Immature natural killer cell (primary cell): ENCODE data around the gene CLCA1. TPM values are rescaled to one million over a fixed set of nuclear protein-coding genes. Genes with fewer than 3 reads are reported as not detected.

Experiments
- DNase-seq, 3 donors: peaks; one replicate each; pipeline ENCODE4 v3.0.0; 2022; ENCODE audit warnings: mixed read lengths in 1 of 3
- H3K27ac Mint-ChIP-seq, 6 donors: one replicate each; pipeline ENCODE4 v1.8.0; 2020; ENCODE audit warnings: mixed read lengths in 6 of 6, mild to moderate bottlenecking in 5 of 6, inconsistent platforms in 4 of 6, moderate library complexity in 3 of 6
- H3K27me3 Mint-ChIP-seq, 3 donors: one replicate each; pipeline ENCODE4 v1.8.0; 2020 to 2021; ENCODE audit warnings: low read depth in 3 of 3, mild to moderate bottlenecking in 3 of 3, mixed read lengths in 3 of 3, moderate library complexity in 3 of 3, inconsistent platforms in 1 of 3
- H3K36me3 Mint-ChIP-seq, 3 donors: one replicate each; pipeline ENCODE4 v1.8.0; 2020; ENCODE audit warnings: mixed read lengths in 3 of 3, inconsistent platforms in 2 of 3, mild to moderate bottlenecking in 2 of 3
- H3K4me1 Mint-ChIP-seq, 2 donors: one replicate each; pipeline ENCODE4 v1.8.0; 2020; ENCODE audit warnings: inconsistent platforms in 2 of 2, mild to moderate bottlenecking in 2 of 2, mixed read lengths in 2 of 2, moderate library complexity in 1 of 2
- H3K4me3 Mint-ChIP-seq, 5 donors: one replicate each; pipeline ENCODE4 v1.8.0; 2020; ENCODE audit warnings: mild to moderate bottlenecking in 5 of 5, mixed read lengths in 5 of 5, inconsistent platforms in 3 of 5, moderate library complexity in 3 of 5
- H3K9me3 Mint-ChIP-seq, 6 donors: one replicate each; pipeline ENCODE4 v1.8.0; 2020; ENCODE audit warnings: mild to moderate bottlenecking in 6 of 6, mixed read lengths in 6 of 6, inconsistent platforms in 4 of 6, moderate library complexity in 3 of 6
- polyA plus RNA-seq, 3 donors: library from polyadenylated mRNA; unstranded; fragments of 300-500 nt; fragmentation: Illumina TruSeq; gene quantifications; one replicate each; pipeline ENCODE4 v1.2.3, GENCODE V29; 2021

Gene CLCA1
- polyA plus RNA-seq, 3 donors from 2014 or later, result not detected

GRCh38 chr1:86447198-86447790 is 21.4 kb upstream of the CLCA1 start:
- no peaks in the 10 kb centered on the region for H3K9me3 Mint-ChIP-seq
- H3K27me3 Mint-ChIP-seq, result peaks cover 0 to 2% (median 1%) of the 10 kb centered on the region in 3 donors
- H3K36me3 Mint-ChIP-seq, result no peaks in the 10 kb centered on the region
- peak overlapping the region in 1 of 6 donors; percentile 13 for H3K27ac Mint-ChIP-seq
- no peaks in the 10 kb centered on the region for H3K4me1 Mint-ChIP-seq
- no peak overlapping the region for H3K4me3 Mint-ChIP-seq
- no peak for DNase-seq

- Mint-ChIP-seq H3K4me3 (no peak overlapping the region), H3K27ac (no peak overlapping the region), H3K9me3 (no peaks in the 10 kb centered on the region), H3K36me3 (no peaks in the 10 kb centered on the region), H3K27me3 (peaks cover 0 to 2% (median 1%) of the 10 kb centered on the region in 3 donors), H3K4me1 (no peaks in the 10 kb centered on the region)
- DNase-seq, result no peak
These were observed 20.1 kb upstream of the CLCA1 start for GRCh38 chr1:86448670-86449069.

GRCh38 chr1:86449103-86449502 is 19.6 kb upstream of the CLCA1 start:
- Mint-ChIP-seq H3K4me1 (no peaks in the 10 kb centered on the region), H3K36me3 (no peaks in the 10 kb centered on the region), H3K27me3 (peaks cover 0 to 2% (median 1%) of the 10 kb centered on the region in 3 donors), H3K4me3 (no peak overlapping the region), H3K27ac (no peak overlapping the region), H3K9me3 (no peaks in the 10 kb centered on the region)
- DNase-seq, result no peak

DNA sequence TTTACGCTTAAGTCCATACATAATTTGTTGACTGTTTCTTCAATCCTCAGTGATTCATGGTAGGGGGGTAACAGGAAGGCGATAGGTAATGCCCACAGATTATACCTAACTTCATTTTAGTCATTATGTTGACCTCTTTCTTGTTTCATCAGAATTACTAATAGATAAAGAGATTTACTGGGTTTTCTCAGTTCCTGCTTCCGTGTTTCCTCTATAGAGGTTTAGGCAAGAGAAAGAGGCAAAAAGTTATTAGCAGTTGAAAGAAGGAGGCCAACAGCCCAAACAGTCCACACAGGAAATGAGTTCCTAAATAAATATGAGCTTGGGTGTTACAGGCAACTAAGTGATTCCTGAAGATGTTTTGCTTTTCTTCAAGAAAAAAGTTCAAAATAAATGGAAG is 17.9 kb upstream of the CLCA1 start:
- Mint-ChIP-seq H3K4me3 (no peak overlapping the region), H3K4me1 (no peaks in the 10 kb centered on the region), H3K27ac (no peak overlapping the region), H3K27me3 (peaks cover 0 to 2% (median 2%) of the 10 kb centered on the region in 3 donors), H3K36me3 (no peaks in the 10 kb centered on the region), H3K9me3 (no peaks in the 10 kb centered on the region)
- no peak for DNase-seq

- no peaks in the 10 kb centered on the region for H3K9me3 Mint-ChIP-seq
- no peaks in the 10 kb centered on the region for H3K36me3 Mint-ChIP-seq
- H3K27ac Mint-ChIP-seq, result no peak overlapping the region
- peaks cover 2 to 5% (median 4%) of the 10 kb centered on the region in 3 donors for H3K27me3 Mint-ChIP-seq
- no peaks in the 10 kb centered on the region for H3K4me1 Mint-ChIP-seq
- no peak for DNase-seq
- H3K4me3 Mint-ChIP-seq, result no peak overlapping the region
These were observed 15.1 kb upstream of the CLCA1 start for GRCh38 chr1:86453664-86454063.

GRCh38 chr1:86455073-86455472 is 13.7 kb upstream of the CLCA1 start:
- no peak overlapping the region for H3K4me3 Mint-ChIP-seq
- H3K9me3 Mint-ChIP-seq, result no peaks in the 10 kb centered on the region
- H3K36me3 Mint-ChIP-seq, result no peaks in the 10 kb centered on the region
- H3K27me3 Mint-ChIP-seq, result peaks cover 0 to 5% (median 4%) of the 10 kb centered on the region in 3 donors
- H3K27ac Mint-ChIP-seq, result no peak overlapping the region
- no peaks in the 10 kb centered on the region for H3K4me1 Mint-ChIP-seq
- no peak for DNase-seq

GRCh38 chr1:86460998-86461397 is 7.7 kb upstream of the CLCA1 start:
- Mint-ChIP-seq H3K4me3 (no peak overlapping the region), H3K4me1 (no peaks in the 10 kb centered on the region), H3K9me3 (no peaks in the 10 kb centered on the region), H3K27me3 (peaks cover 0 to 5% (median 4%) of the 10 kb centered on the region in 3 donors), H3K36me3 (no peaks in the 10 kb centered on the region), H3K27ac (no peak overlapping the region)
- DNase-seq, result no peak

GRCh38 chr1:86461482-86461881 is 7.2 kb upstream of the CLCA1 start:
- Mint-ChIP-seq H3K4me3 (no peak overlapping the region), H3K36me3 (no peaks in the 10 kb centered on the region), H3K27me3 (peaks cover 0 to 7% (median 4%) of the 10 kb centered on the region in 3 donors), H3K4me1 (no peaks in the 10 kb centered on the region), H3K27ac (no peak overlapping the region), H3K9me3 (no peaks in the 10 kb centered on the region)
- DNase-seq, result no peak

GRCh38 chr1:86464819-86465218 is 3.9 kb upstream of the CLCA1 start:
- no peaks in the 10 kb centered on the region for H3K4me1 Mint-ChIP-seq
- no peaks in the 10 kb centered on the region for H3K9me3 Mint-ChIP-seq
- no peak for DNase-seq
- no peaks in the 10 kb centered on the region for H3K36me3 Mint-ChIP-seq
- peaks cover 0 to 4% (median 0%) of the 10 kb centered on the region in 3 donors for H3K27me3 Mint-ChIP-seq
- no peak overlapping the region for H3K27ac Mint-ChIP-seq
- no peak overlapping the region for H3K4me3 Mint-ChIP-seq

- H3K27ac Mint-ChIP-seq, result no peak overlapping the region
- no peaks in the 10 kb centered on the region for H3K9me3 Mint-ChIP-seq
- H3K27me3 Mint-ChIP-seq, result peaks cover 0 to 4% (median 0%) of the 10 kb centered on the region in 3 donors
- no peaks in the 10 kb centered on the region for H3K4me1 Mint-ChIP-seq
- no peak for DNase-seq
- no peaks in the 10 kb centered on the region for H3K36me3 Mint-ChIP-seq
- no peak overlapping the region for H3K4me3 Mint-ChIP-seq
These were observed 2.5 kb upstream of the CLCA1 start for GRCh38 chr1:86466109-86466844.

GRCh38 chr1:86466986-86467385 is 1.7 kb upstream of the CLCA1 start:
- H3K9me3 Mint-ChIP-seq, result no peaks in the 10 kb centered on the region
- no peaks in the 10 kb centered on the region for H3K36me3 Mint-ChIP-seq
- H3K4me3 Mint-ChIP-seq, result no peak overlapping the region
- peaks cover 0 to 4% (median 0%) of the 10 kb centered on the region in 3 donors for H3K27me3 Mint-ChIP-seq
- no peak for DNase-seq
- no peaks in the 10 kb centered on the region for H3K4me1 Mint-ChIP-seq
- no peak overlapping the region for H3K27ac Mint-ChIP-seq

DNA sequence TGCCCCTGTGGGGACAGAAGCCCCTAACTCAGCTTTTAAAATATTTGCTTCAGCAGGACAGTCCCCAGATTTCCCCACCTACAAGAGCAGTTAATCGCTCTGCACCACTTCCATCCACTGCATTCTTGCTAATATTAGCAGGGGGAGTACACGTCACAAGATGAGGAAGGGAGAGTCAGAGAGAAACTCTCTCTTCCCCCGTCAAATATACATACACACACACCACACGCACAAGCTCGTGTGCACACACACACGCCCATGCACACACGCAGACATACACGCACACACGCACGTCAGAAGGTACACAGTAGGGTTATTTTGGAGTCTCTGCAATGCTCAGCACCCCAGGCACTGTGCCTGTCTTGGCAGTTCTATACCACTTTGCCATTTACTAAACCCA is 2.1 kb downstream of the CLCA1 start:
- DNase-seq, result no peak
- Mint-ChIP-seq H3K9me3 (no peaks in the 10 kb centered on the region), H3K4me3 (no peak overlapping the region), H3K27me3 (peaks cover 0 to 2% (median 0%) of the 10 kb centered on the region in 3 donors), H3K27ac (peak overlapping the region in 1 of 6 donors; percentile 58), H3K4me1 (no peaks in the 10 kb centered on the region), H3K36me3 (no peaks in the 10 kb centered on the region)

GRCh38 chr1:86471291-86471690 is 2.6 kb downstream of the CLCA1 start:
- no peak overlapping the region for H3K27ac Mint-ChIP-seq
- no peak for DNase-seq

GRCh38 chr1:86472152-86472551 is 3.4 kb downstream of the CLCA1 start:
- Mint-ChIP-seq H3K27ac (no peak overlapping the region), H3K27me3 (no peaks in the 10 kb centered on the region), H3K4me3 (no peak overlapping the region), H3K4me1 (no peaks in the 10 kb centered on the region), H3K36me3 (no peaks in the 10 kb centered on the region), H3K9me3 (no peaks in the 10 kb centered on the region)
- no peak for DNase-seq

More at GRCh38 chr1:86471291-86471690, 2.6 kb downstream of the CLCA1 start:
- H3K27me3 Mint-ChIP-seq, result no peaks in the 10 kb centered on the region
- H3K4me3 Mint-ChIP-seq, result no peak overlapping the region
- H3K4me1 Mint-ChIP-seq, result no peaks in the 10 kb centered on the region
- no peaks in the 10 kb centered on the region for H3K36me3 Mint-ChIP-seq
- H3K9me3 Mint-ChIP-seq, result no peaks in the 10 kb centered on the region

DNA sequence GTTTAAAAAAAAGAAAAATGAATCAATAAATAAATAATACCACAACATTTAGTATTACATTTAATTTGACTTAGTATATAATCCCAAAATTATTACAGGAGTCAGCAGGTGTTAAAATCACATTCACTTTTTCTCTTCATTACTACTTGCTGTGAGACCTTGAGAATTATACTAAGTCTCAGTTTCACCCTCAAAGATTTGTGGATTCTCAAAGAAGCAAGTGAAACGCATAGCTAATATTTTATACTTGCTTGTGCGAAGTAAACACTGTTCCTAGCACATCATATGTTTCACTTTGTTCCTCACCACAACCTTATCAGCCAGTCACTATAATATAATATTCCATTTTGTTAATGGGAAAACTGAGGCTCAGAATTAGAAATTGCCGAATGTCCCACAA is 4.0 kb downstream of the CLCA1 start:
- H3K4me3 Mint-ChIP-seq, result no peak overlapping the region
- no peak overlapping the region for H3K27ac Mint-ChIP-seq
- DNase-seq, result no peak
- H3K4me1 Mint-ChIP-seq, result no peaks in the 10 kb centered on the region
- H3K9me3 Mint-ChIP-seq, result no peaks in the 10 kb centered on the region
- H3K27me3 Mint-ChIP-seq, result no peaks in the 10 kb centered on the region
- no peaks in the 10 kb centered on the region for H3K36me3 Mint-ChIP-seq
